Stimulated activated memory B cell treated with anti-CD40 and anti-IgM and Interleukin-4, amounts not matched to agents 10 μg/mL and 1 μg/mL and 100 μg/mL, for 72 hours (primary cell): ENCODE measurements around the gene TBKBP1.

Source experiments
- ATAC-seq: fragments of 150-1000 bp; cut with Tn5 transposase; 2 replicates; pipeline ENCODE4 v1.10.0; 2021
- H3K27ac Mint-ChIP-seq: one replicate; pipeline ENCODE4 v1.8.0; 2022; ENCODE audit warnings: mild to moderate bottlenecking, mixed read lengths
- H3K27me3 Mint-ChIP-seq: one replicate; pipeline ENCODE4 v1.8.0; 2022; ENCODE audit warnings: mixed read lengths
- H3K36me3 Mint-ChIP-seq: one replicate; pipeline ENCODE4 v1.8.0; 2022; ENCODE audit warnings: mixed read lengths
- H3K4me1 Mint-ChIP-seq: one replicate; pipeline ENCODE4 v1.8.0; 2022; ENCODE audit warnings: mixed read lengths
- H3K4me3 Mint-ChIP-seq: one replicate; pipeline ENCODE4 v1.8.0; 2022; ENCODE audit warnings: mild to moderate bottlenecking, moderate library complexity, mixed read lengths
- H3K9me3 Mint-ChIP-seq: one replicate; pipeline ENCODE4 v1.8.0; 2022; ENCODE audit warnings: mixed read lengths

The TBKBP1 gene

DNA sequence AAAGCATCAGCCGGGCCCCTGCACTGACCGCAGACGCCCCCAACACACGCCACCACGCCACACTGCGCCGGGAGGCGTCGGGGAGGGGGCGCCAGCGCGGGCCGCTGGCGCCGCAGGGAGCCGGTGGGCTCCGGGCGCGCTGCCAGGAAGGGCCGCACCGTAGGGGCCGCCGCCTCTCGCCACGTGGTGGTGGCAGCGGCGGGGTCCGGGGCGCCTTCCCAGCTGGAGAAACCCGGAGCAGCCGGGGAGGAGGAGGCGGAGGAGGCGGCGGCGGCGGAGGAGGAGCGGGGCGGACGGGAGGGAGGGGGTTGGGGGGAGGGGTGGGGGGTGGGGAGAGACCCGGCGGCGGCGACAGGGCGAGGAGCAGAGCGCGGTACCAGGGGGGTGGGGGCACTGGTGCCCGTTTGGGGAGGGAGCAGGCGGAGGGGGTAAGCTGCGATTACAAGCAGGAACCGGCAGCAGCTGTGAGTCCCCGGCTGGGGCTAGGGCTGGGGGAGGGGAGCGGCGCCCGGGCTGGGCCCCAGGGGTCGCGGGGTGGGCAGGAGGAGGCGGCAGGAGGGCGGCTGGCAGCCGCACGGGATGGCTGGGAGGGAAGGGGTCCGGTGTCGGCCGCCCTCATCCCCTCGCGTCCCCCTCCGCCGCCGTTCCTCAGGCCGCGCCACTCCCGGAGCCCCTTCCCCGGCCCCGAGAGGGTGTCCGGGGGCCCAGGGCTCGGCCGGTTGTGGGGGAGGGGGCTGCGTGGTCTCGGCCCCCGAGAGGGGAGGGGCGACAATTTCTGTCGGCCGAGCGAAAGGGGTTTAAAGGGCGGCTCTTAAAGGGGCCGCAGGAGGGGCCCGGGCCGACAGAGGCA is at the start of gene TBKBP1:
TSS of gene TBKBP1 (plus strand) at position 431 of the 850 bp plus-strand sequence. CDS start 1,952 bp downstream, outside the sequence.
- Mint-ChIP-seq H3K4me3 (peak within 1 kb of the TSS; percentile 84), H3K9me3 (no peaks in the 10 kb centered on the region), H3K27ac (peak within 1 kb of the TSS; percentile 81), H3K4me1 (peaks cover 53% of the 10 kb centered on the region), H3K27me3 (no peaks in the 10 kb centered on the region), H3K36me3 (no peaks in the 10 kb centered on the region)
- peak; percentile 55 for ATAC-seq

DNA sequence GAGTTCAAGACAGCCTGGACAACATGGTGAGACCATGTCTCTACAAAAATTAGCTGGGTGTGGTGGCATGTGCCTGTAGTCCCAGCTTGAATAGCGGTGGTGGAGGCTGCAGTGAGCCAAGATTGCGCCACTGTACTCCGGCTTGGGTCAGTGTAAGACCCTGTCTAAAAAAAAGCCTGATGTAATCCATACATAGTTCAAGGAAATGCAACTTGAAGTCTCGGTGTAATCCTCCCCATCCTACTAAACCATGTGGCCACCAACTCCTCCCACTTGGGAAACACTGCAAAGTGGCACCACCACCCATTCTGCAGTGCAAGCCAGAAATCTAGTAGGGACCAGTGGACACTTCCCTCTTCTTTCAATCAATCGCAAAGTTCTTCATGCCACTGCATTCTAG is 49.6 kb upstream of the TBKBP1 start:
- Mint-ChIP-seq H3K4me1 (peaks cover 16% of the 10 kb centered on the region), H3K4me3 (no peak overlapping the region), H3K9me3 (no peaks in the 10 kb centered on the region), H3K36me3 (no peaks in the 10 kb centered on the region), H3K27me3 (no peaks in the 10 kb centered on the region), H3K27ac (no peak overlapping the region)
- ATAC-seq, result no peak

DNA sequence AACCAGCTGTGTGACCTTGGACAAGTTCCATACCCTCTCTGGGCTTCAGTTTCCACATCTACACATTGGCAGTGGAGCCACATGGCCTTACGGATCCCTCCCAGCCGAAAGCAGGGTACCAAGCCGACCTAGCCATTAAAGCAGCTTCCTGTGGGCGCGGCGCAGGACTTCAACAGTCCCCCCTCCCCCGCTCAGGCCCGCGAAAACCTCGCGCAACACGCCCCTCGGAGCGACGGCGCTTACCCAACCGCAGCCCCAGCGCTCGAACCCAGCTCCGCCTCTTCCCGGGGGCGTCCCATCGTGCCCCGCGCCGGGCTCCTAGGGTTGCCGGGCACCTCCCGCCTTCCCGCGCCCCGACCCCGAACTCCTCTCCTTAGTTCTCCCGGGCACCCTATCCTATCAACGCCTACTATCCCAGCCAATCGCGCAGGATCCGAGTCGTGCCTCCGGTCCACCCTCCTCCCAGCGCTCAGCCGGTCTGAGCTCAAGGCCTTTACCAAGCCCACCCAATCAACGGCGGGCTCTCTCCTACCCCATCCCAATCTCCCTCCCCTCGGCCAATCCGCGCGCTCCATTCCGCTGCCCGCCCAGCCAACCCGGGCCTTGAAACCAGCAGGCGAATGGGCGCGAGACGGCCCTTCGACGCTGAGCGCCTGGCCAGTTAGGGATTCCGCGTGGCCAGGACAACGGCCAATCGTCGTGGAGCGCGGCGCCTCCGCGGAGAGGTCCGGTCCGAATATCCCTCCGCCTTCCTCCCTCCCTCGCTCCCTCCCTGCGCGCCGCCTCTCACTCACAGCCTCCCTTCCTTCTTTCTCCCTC is 44.6 kb upstream of the TBKBP1 start, which contains the start of gene KPNB1:
TSS of gene KPNB1 (plus strand) at position 767 of the 819 bp plus-strand sequence. CDS start 326 bp downstream, outside the sequence.
- peak within 1 kb of the TSS; percentile 94 for H3K4me3 Mint-ChIP-seq
- no peaks in the 10 kb centered on the region for H3K9me3 Mint-ChIP-seq
- H3K27me3 Mint-ChIP-seq, result no peaks in the 10 kb centered on the region
- peaks cover 39% of the 10 kb centered on the region for H3K4me1 Mint-ChIP-seq
- peak within 1 kb of the TSS; percentile 90 for H3K27ac Mint-ChIP-seq
- ATAC-seq, result peak; percentile 92
- H3K36me3 Mint-ChIP-seq, result peaks cover 21% of the 10 kb centered on the region

- Mint-ChIP-seq H3K36me3 (peaks cover 28% of the 10 kb centered on the region), H3K4me1 (peaks cover 45% of the 10 kb centered on the region), H3K27ac (peak overlapping the region; percentile 90), H3K9me3 (no peaks in the 10 kb centered on the region), H3K27me3 (no peaks in the 10 kb centered on the region), H3K4me3 (peak overlapping the region; percentile 94)
- peak; percentile 31 for ATAC-seq
Observed at GRCh38 chr17:47649972-47650524, 43.9 kb upstream of the TBKBP1 start.

DNA sequence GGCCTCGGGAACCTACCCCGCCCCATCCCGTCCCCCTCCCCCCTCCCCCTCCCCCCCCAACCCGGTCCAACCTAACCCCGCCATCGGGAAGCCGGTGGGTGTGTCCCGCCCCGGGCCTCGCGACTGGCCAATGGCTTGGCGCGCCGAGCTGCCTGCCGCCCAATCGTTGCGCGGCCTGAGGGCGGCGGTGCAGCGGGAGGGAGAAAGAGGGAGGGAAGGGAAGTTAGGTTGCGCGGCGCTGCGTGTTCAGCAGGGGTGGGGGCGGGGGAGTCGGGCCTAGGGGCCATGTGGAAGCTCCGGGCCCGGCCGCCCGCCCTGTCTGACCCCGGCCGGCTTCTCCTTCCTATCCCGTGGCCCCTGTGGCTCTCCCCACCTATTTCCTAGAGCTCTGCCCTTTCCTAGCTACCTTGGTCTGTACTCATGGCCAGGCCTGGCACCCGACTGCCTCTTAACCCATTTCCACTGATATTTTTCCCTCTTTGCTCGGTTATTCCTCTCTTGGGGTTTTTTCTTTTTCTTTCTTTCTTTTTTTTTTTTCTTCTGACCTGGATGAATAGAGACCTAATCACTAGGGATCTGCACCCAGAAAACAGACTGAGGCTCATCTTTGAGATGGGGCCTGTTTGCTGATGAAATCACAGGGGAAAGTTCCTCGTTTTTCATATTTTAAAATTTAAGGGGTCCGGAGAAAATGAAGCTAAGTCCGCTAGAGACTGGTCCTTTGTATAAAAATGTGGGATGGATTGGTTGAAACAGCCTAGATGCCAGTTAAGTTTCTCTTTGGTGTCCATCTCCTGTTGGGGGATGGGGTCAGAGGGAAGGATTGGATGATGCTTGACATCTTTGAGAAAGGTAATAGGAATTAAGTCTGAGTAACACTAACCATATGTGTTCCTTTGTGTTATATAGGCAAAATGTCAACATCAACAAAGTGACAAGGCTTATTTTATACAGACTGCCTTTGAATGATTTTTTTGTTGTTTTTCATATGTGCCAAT is 43.1 kb upstream of the TBKBP1 start:
- ATAC-seq, result peak; percentile 83
- Mint-ChIP-seq H3K27me3 (no peaks in the 10 kb centered on the region), H3K4me1 (peaks cover 53% of the 10 kb centered on the region), H3K36me3 (peaks cover 35% of the 10 kb centered on the region), H3K27ac (peak overlapping the region; percentile 90), H3K9me3 (no peaks in the 10 kb centered on the region), H3K4me3 (peak overlapping the region; percentile 94)

- peak overlapping the region; percentile 94 for H3K4me3 Mint-ChIP-seq
- H3K27ac Mint-ChIP-seq, result peak overlapping the region; percentile 90
- ATAC-seq, result no peak
- peaks cover 54% of the 10 kb centered on the region for H3K4me1 Mint-ChIP-seq
- peaks cover 42% of the 10 kb centered on the region for H3K36me3 Mint-ChIP-seq
- no peaks in the 10 kb centered on the region for H3K27me3 Mint-ChIP-seq
- no peaks in the 10 kb centered on the region for H3K9me3 Mint-ChIP-seq
Observed at GRCh38 chr17:47651704-47652103, 42.3 kb upstream of the TBKBP1 start.

DNA sequence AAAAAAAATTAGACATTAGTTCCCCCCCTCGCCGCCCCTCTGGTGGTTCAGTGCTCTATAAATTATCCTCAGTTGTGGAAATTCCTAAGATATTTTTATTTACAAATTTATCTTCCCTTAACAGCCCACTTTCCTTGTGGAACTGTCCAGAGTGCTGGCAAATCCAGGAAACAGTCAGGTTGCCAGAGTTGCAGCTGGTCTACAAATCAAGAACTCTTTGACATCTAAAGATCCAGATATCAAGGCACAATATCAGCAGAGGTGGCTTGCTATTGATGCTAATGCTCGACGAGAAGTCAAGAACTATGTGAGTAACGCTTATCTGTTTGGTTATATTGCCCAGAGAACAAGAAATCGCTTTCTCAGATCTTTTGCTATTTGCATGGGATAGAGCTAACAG is 41.4 kb upstream of the TBKBP1 start:
- Mint-ChIP-seq H3K27ac (peak overlapping the region; percentile 90), H3K4me1 (peaks cover 54% of the 10 kb centered on the region), H3K36me3 (peaks cover 48% of the 10 kb centered on the region), H3K9me3 (no peaks in the 10 kb centered on the region), H3K4me3 (peak overlapping the region; percentile 12), H3K27me3 (no peaks in the 10 kb centered on the region)
- no peak for ATAC-seq

DNA sequence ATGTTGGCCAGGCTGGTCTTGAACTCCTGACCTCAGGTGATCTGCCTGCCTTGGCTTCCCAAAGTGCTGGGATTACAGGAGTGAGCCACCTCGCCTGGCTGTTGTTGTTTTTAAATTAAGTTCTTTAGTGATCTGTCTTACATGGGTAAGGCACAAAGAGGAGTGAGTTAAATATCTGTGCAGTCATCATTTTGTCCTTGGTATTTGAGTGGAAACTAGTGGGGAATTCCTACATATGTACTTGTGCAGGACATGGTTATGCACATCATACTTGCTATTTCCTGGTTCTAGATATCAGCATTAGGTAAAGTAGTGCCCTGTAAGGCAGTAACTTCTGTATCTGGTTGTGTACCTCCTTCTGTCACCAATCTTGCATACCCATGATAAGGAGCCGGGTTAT is 40.5 kb upstream of the TBKBP1 start:
- Mint-ChIP-seq H3K27me3 (no peaks in the 10 kb centered on the region), H3K4me3 (no peak overlapping the region), H3K9me3 (no peaks in the 10 kb centered on the region), H3K27ac (peak overlapping the region; percentile 32), H3K36me3 (peaks cover 53% of the 10 kb centered on the region), H3K4me1 (peaks cover 56% of the 10 kb centered on the region)
- no peak for ATAC-seq

DNA sequence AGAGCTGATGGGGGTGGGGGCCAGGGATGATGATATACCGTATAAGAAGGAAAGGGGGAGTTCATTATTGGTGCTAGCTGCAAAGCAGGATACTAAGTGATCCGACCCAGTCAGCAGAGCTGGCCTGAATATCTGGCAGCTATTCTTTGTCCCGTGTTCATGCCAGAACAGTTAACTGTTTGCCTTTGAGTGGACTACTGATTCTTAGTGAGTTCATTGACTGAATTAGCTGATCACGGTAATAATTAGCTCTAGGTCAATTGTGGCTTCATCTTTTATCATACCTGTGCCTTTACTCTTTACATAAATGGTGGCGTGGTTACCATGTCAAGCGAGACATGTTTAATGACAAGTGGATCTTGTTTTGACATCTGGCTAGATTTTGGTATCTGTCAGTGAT is 39.0 kb upstream of the TBKBP1 start:
- Mint-ChIP-seq H3K27ac (peak overlapping the region; percentile 48), H3K36me3 (peaks cover 58% of the 10 kb centered on the region), H3K4me3 (no peak overlapping the region), H3K4me1 (peaks cover 63% of the 10 kb centered on the region), H3K9me3 (no peaks in the 10 kb centered on the region), H3K27me3 (no peaks in the 10 kb centered on the region)
- ATAC-seq, result no peak

GRCh38 chr17:47660064-47660492 is 33.9 kb upstream of the TBKBP1 start:
- peak overlapping the region; percentile 64 for H3K27ac Mint-ChIP-seq
- peak overlapping the region; percentile 66 for H3K4me3 Mint-ChIP-seq
- peaks cover 50% of the 10 kb centered on the region for H3K36me3 Mint-ChIP-seq
- peaks cover 55% of the 10 kb centered on the region for H3K4me1 Mint-ChIP-seq
- no peaks in the 10 kb centered on the region for H3K27me3 Mint-ChIP-seq
- no peaks in the 10 kb centered on the region for H3K9me3 Mint-ChIP-seq
- peak; percentile 89 for ATAC-seq

GRCh38 chr17:47663912-47664623 is 29.9 kb upstream of the TBKBP1 start:
- H3K9me3 Mint-ChIP-seq, result no peaks in the 10 kb centered on the region

GRCh38 chr17:47664624-47664941 is 29.4 kb upstream of the TBKBP1 start:
- no peak overlapping the region for H3K4me3 Mint-ChIP-seq
- peaks cover 54% of the 10 kb centered on the region for H3K36me3 Mint-ChIP-seq
- H3K27ac Mint-ChIP-seq, result peak overlapping the region; percentile 85
- H3K9me3 Mint-ChIP-seq, result no peaks in the 10 kb centered on the region
- H3K27me3 Mint-ChIP-seq, result no peaks in the 10 kb centered on the region
- peaks cover 31% of the 10 kb centered on the region for H3K4me1 Mint-ChIP-seq
- no peak for ATAC-seq

More at GRCh38 chr17:47663912-47664623, 29.9 kb upstream of the TBKBP1 start:
- Mint-ChIP-seq H3K4me3 (peak overlapping the region; percentile 70), H3K27ac (peak overlapping the region; percentile 85), H3K4me1 (peaks cover 36% of the 10 kb centered on the region), H3K36me3 (peaks cover 52% of the 10 kb centered on the region), H3K27me3 (no peaks in the 10 kb centered on the region)
- peak; percentile 80 for ATAC-seq

DNA sequence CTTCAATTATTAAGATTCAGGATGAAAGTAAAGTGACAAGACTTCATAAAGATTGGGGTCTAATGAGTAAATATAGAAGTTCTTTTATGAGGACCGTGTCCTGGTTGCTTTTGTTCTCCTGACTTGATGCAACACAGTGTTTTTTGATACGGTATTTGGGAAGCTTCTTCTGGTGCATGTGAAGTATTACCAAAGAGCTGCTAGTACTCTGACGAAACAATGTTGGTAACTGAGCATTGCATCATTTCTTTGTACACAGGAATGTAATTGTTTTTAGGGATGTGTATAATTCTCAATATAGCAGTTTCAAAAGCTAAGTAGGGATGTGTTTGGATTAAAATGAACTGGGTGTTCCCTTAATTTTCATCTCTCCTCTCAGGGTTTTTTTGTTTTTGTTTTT is 28.3 kb upstream of the TBKBP1 start:
- no peak for ATAC-seq
- Mint-ChIP-seq H3K36me3 (peaks cover 63% of the 10 kb centered on the region), H3K4me1 (peaks cover 31% of the 10 kb centered on the region), H3K4me3 (no peak overlapping the region), H3K9me3 (no peaks in the 10 kb centered on the region), H3K27ac (no peak overlapping the region), H3K27me3 (no peaks in the 10 kb centered on the region)

- Mint-ChIP-seq H3K4me3 (no peak overlapping the region), H3K36me3 (peaks cover 64% of the 10 kb centered on the region), H3K4me1 (peaks cover 13% of the 10 kb centered on the region), H3K27ac (no peak overlapping the region), H3K27me3 (no peaks in the 10 kb centered on the region), H3K9me3 (no peaks in the 10 kb centered on the region)
- no peak for ATAC-seq
Observed at GRCh38 chr17:47669081-47669480, 24.9 kb upstream of the TBKBP1 start.
